Kidney epithelial cell (primary cell): Measurements from ENCODE around the gene GKN1. TPM values are rescaled to one million over a fixed set of nuclear protein-coding genes. Genes with fewer than 3 reads are reported as not detected.

Source experiments
- DNase-seq: peaks from one replicate; pipeline ENCODE4 v3.0.0-alpha.2; 2010; ENCODE audit warnings: low read depth
- H3K27me3 ChIP-seq: 2 replicates; pipeline ENCODE4 v1.6.0; 2011; ENCODE audit warnings: low read length; ENCODE audit not compliant: control insufficient read depth, insufficient read depth
- H3K36me3 ChIP-seq: 2 replicates; pipeline ENCODE4 v1.5.1; 2011; ENCODE audit warnings: low read length; ENCODE audit not compliant: control insufficient read depth, insufficient read depth
- H3K4me3 ChIP-seq: 2 replicates; pipeline ENCODE4 v1.5.1; 2011; ENCODE audit warnings: low read depth, mild to moderate bottlenecking, control low read depth, low read length
- CTCF ChIP-seq: IDR thresholded peaks from 2 replicates; pipeline ENCODE4 v1.5.1; 2011; ENCODE audit warnings: mild to moderate bottlenecking, moderate library complexity, low read length, control low read depth, inconsistent platforms; ENCODE audit not compliant: insufficient read depth, poor library complexity, severe bottlenecking
- total RNA-seq: library from RNA; depleted of rRNA; stranded (reverse); fragments of >200 nt; gene quantifications from 2 replicates; pipeline ENCODE4 v1.2.3, GENCODE V29; 2015

Gene GKN1
- total RNA-seq, result 0.25 TPM in 1 of 2 replicates, not detected in the other

- DNase-seq, result no peak
- no peaks in the 10 kb centered on the region for H3K27me3 ChIP-seq
Measured at GRCh38 chr2:68974251-68974650, at the start of gene GKN1. GKN1 (plus strand) TSS chr2:68974636; CDS start chr2:68974678, 42 bp downstream.

GRCh38 chr2:68925295-68925896, 49.0 kb upstream of the GKN1 start:
- no peak for DNase-seq
- Histone ChIP-seq H3K27me3 (peaks cover 2% of the 10 kb centered on the region), H3K4me3 (no peak overlapping the region), H3K36me3 (no peaks in the 10 kb centered on the region)
- TF ChIP-seq CTCF, result peak; percentile 94

More at GRCh38 chr2:68974251-68974650, at the start of gene GKN1:
- TF ChIP-seq CTCF, result no peak
- no peak within 1 kb of the TSS for H3K4me3 ChIP-seq
- no peaks in the 10 kb centered on the region for H3K36me3 ChIP-seq

- DNase-seq, result no peak
- no peak for TF ChIP-seq CTCF
- Histone ChIP-seq H3K36me3 (no peaks in the 10 kb centered on the region), H3K27me3 (peaks cover 2% of the 10 kb centered on the region), H3K4me3 (no peak overlapping the region)
Measured at GRCh38 chr2:68926796-68927195, 47.6 kb upstream of the GKN1 start.

- Histone ChIP-seq H3K27me3 (no peaks in the 10 kb centered on the region), H3K36me3 (no peaks in the 10 kb centered on the region), H3K4me3 (no peak overlapping the region)
- DNase-seq, result no peak
- TF ChIP-seq CTCF, result no peak
Measured at GRCh38 chr2:68931149-68931711, 43.2 kb upstream of the GKN1 start.

- no peaks in the 10 kb centered on the region for H3K36me3 ChIP-seq
- H3K4me3 ChIP-seq, result no peak overlapping the region
- TF ChIP-seq CTCF, result no peak
- no peak for DNase-seq
- H3K27me3 ChIP-seq, result no peaks in the 10 kb centered on the region
Measured at GRCh38 chr2:68931799-68932198, 42.6 kb upstream of the GKN1 start.

- Histone ChIP-seq H3K27me3 (no peaks in the 10 kb centered on the region), H3K36me3 (no peaks in the 10 kb centered on the region), H3K4me3 (no peak overlapping the region)
- DNase-seq, result no peak
- TF ChIP-seq CTCF, result no peak
Measured at GRCh38 chr2:68932402-68932801, 42.0 kb upstream of the GKN1 start.
